ENCODE measurements around the gene ADCY10. TPM values are rescaled to one million over a fixed set of nuclear protein-coding genes. Genes with fewer than 3 reads are reported as not detected.

ADCY10 gene
- total and polyA plus RNA-seq, 2 donors (not counting 3 experiments of a cell fraction or from before 2014, with no cell fraction given): not detected

- Histone ChIP-seq H3K36me3 (ENCODE audit: control insufficient read depth in 2 of 2, extremely low read depth in 1 of 2, insufficient read depth in 2 of 2, low read length in 2 of 2) (no peaks in the 10 kb centered on the region), H3K4me1 (ENCODE audit: control insufficient read depth, extremely low read depth, insufficient read depth, low read length) (peaks cover 5% of the 10 kb centered on the region), H3K27me3 (ENCODE audit: control insufficient read depth in 2 of 2, insufficient read depth in 2 of 2, low read length in 2 of 2) (no peaks in the 10 kb centered on the region), H3K27ac (ENCODE audit: insufficient read depth, low read depth, low read length) (no peak overlapping the region), H3K4me2 (ENCODE audit: insufficient read depth, low read length) (no peak overlapping the region), H3K79me2 (ENCODE audit: control insufficient read depth, insufficient read depth, low read length) (no peaks in the 10 kb centered on the region), H3K4me3 (replicated peaks in 1 of 3; ENCODE audit: insufficient read depth in 1 of 3, low read depth in 1 of 3, low read length in 3 of 3) (no peak overlapping the region), H3K9me3 (replicated peaks; ENCODE audit: control insufficient read depth, insufficient read depth, low read length) (no peaks in the 10 kb centered on the region), H3K9ac (replicated peaks; ENCODE audit: extremely low read depth, insufficient read depth, low read length) (no peak overlapping the region), H2AFZ (ENCODE audit: low read depth, low read length) (no peak overlapping the region), H4K20me1 (replicated peaks; ENCODE audit: control insufficient read depth, extremely low read depth, insufficient read depth, low read length) (no peaks in the 10 kb centered on the region), H3K9me1 (replicated peaks; ENCODE audit: control insufficient read depth, extremely low read depth, insufficient read depth, low read length) (no peaks in the 10 kb centered on the region)
- intact Hi-C loops (cut with micrococcal nuclease): no loop called here
- dilution Hi-C loops (cut with MboI; ENCODE audit: extremely low pct_ligation_motif_present, low sequenced_read_pairs): no loop called here
- ChIA-PET CTCF (no interaction called here), POLR2A (no interaction called here)
- no TSS peak for BruUV-seq (replicated peaks)
- FAIRE-seq (no peak), DNase-seq (ENCODE audit: low read depth, low spot score) (no peak)
- TF ChIP-seq POLR2AphosphoS5 (IDR thresholded peaks at IDR 0.05; ENCODE audit: insufficient read depth, low read depth, low read length): no peak
- no peak for TF ChIP-seq GATA2 (IDR thresholded peaks at IDR 0.05; ENCODE audit: insufficient read depth, insufficient read length, low read depth, low read length)
- TF ChIP-seq MAX (IDR thresholded peaks at IDR 0.05; ENCODE audit: insufficient read depth, insufficient read length): no peak
- no peak for TF ChIP-seq EZH2 (IDR thresholded peaks at IDR 0.05; ENCODE audit: borderline replicate concordance, low read depth, low read length, severe bottlenecking)
- TF ChIP-seq CTCF (IDR thresholded peaks at IDR 0.05; ENCODE audit: extremely low read depth in 1 of 2, insufficient read depth in 1 of 2, low read depth in 1 of 2, low read length in 2 of 2): no peak
- no peak for TF ChIP-seq MYC (IDR thresholded peaks at IDR 0.05; ENCODE audit: low read depth, low read length)
- no peak for TF ChIP-seq JUN (IDR thresholded peaks at IDR 0.05; ENCODE audit: borderline replicate concordance, insufficient read depth, insufficient read length, low read depth)
- no peak for TF ChIP-seq FOS (IDR thresholded peaks at IDR 0.05; ENCODE audit: borderline replicate concordance, insufficient read depth, low read length)
- no peak for TF ChIP-seq POLR2A (IDR thresholded peaks at IDR 0.05; ENCODE audit: low read depth, low read length)
These were observed 108.8 kb downstream of the ADCY10 start for GRCh38 chr1:167805041-167805556.
